ENCODE data around the gene SPSB3. TPM values are rescaled to one million over a fixed set of nuclear protein-coding genes. Genes with fewer than 3 reads are reported as not detected.

Gene SPSB3
- total and polyA plus RNA-seq, 2 of the 4 experiments (the other 2 are of a cell fraction) = 9.1 to 30.8 TPM

DNA sequence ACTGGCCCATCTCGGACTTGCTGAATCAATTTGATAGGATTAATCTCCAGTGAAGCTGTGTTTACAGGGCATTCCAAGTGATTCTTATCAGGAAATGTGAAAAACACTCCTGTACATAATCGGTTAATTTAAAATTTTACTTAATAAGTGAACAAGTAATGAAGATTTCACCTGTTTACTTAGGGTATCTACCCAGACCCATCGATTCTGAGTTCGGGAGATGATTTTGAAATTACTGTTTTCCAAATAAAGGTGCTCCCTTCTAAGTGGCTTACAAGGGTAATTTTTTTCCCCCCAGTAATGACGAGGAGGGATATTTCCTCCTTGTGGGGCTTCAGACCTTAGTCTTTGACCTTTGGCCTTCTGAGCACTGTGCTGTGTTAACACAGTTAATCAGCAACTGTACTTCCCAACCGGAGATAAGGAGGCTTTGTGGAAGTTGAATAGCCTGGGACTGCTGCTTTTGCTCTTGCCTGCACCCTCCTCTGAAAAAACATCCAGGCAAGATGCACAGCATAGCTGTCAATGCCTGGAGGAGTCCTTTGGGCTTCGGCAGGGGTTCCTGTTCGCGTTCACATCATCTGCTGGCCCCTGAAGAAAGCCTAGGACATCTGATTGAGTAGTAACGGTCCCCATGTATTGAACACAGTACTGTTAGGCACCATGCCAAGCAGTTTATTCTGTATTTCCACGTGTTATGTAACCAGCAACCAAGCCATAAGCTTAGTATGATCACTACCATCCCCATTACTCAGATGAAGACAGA lies 46.5 kb upstream of the SPSB3 start (continued):
- TF ChIP-seq RAD21 (IDR thresholded peaks at IDR 0.05; ENCODE audit: low read length) = no peak

DNA sequence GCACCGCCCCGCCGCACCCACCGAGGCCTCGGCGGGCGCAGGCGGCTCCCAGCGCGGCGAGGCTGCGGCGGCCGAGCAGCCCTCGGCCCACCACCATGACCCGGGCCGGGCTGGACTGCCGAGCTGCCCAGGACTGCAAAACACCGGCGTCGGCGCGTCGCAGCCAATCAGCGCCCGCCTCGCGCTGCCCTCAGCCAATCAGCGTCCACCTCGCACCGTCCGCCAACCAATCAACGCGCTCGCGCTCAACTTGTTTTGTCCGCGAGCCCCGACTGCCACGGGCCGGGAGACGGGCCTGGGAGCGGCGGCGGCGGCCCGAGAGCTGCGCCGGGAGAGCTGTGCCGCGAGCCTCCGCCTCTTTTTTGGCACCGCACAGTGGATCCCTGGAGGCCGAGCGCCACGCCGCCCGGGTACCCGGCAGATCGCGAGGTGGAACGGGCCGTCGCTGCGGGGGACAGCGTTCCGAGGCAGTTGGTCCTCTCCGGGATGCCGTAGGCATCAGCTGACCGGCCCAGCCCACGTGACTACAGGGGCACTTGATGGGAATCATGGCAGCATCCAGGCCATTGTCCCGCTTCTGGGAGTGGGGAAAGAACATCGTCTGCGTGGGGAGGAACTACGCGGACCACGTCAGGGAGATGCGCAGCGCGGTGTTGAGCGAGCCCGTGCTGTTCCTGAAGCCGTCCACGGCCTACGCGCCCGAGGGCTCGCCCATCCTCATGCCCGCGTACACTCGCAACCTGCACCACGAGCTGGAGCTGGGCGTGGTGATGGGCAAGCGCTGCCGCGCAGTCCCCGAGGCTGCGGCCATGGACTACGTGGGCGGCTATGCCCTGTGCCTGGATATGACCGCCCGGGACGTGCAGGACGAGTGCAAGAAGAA lies 44.6 kb upstream of the SPSB3 start, which contains the start of the genes FAHD1 and HAGH:
Gene FAHD1 (plus strand): TSS at position 516 of the 883 bp plus-strand sequence. CDS start 33 bp downstream, at position 549.
Gene HAGH (minus strand): TSS at position 135 of the 883 bp plus-strand sequence. CDS start 38 bp downstream, at position 97.
- intact Hi-C loops (cut with micrococcal nuclease) = loop anchor here (5.0 kb wide), 1 partner anchor 45 kb away; the partner anchor contains the start of genes NUBP2 and SPSB3
- peaks cover 6% of the 10 kb centered on the region; the same call in 1 of the 2 replicates for H3K4me1 ChIP-seq (ENCODE audit: control insufficient read depth, insufficient read depth, low read length)
- no TSS peak for BruUV-seq (replicated peaks)
- H3K27ac ChIP-seq (ENCODE audit: insufficient read depth, low read length) = peak within 1 kb of the TSS; percentile 58
- H3K4me2 ChIP-seq (ENCODE audit: low read depth, low read length) = peak within 1 kb of the TSS; percentile 97
- peak within 1 kb of the TSS; percentile 80 for H3K14ac ChIP-seq (replicated peaks; ENCODE audit: low read depth, low read length)
- DNase-seq (peak; percentile 94), ATAC-seq (ENCODE audit: low read depth) (peak; percentile 93)
- peaks cover 18% of the 10 kb centered on the region; the same call in 1 of the 2 replicates for H4K20me1 ChIP-seq (ENCODE audit: insufficient read depth, low read length)
- peaks cover 6% of the 10 kb centered on the region for H3K9me1 ChIP-seq (ENCODE audit: insufficient read depth, low read length)
- H3K9ac ChIP-seq (ENCODE audit: low read depth, low read length) = peak within 1 kb of the TSS; percentile 76
- peaks cover 18 to 63% of the 10 kb centered on the region in 2 experiments for H3K79me1 ChIP-seq (ENCODE audit: low read depth in 1 of 2, low read length in 2 of 2)
- H2BK15ac ChIP-seq (ENCODE audit: low read depth, low read length) = no peak within 1 kb of the TSS
- peak within 1 kb of the TSS; percentile 89 for H4K5ac ChIP-seq (ENCODE audit: low read depth, low read length)
- H4K91ac ChIP-seq (ENCODE audit: insufficient read depth, low read depth, low read length) = peak within 1 kb of the TSS; percentile 59; the same call in 1 of the 2 replicates
- peak within 1 kb of the TSS; percentile 68; the same call in 1 of the 2 replicates for H2BK120ac ChIP-seq (ENCODE audit: low read depth, low read length)
- no peak within 1 kb of the TSS for H2BK20ac ChIP-seq (ENCODE audit: low read depth, low read length)
- peak within 1 kb of the TSS; percentile 74 for H2BK5ac ChIP-seq (ENCODE audit: low read depth, low read length, poor library complexity, severe bottlenecking)
- no peak within 1 kb of the TSS for H3K18ac ChIP-seq (ENCODE audit: low read depth, low read length)
- peak within 1 kb of the TSS; percentile 41 to 100 for H4K8ac ChIP-seq (ENCODE audit: low read depth in 2 of 2, low read length in 2 of 2)
- H2AK9ac ChIP-seq (replicated peaks; ENCODE audit: low read depth, low read length, poor library complexity) = peak within 1 kb of the TSS; percentile 99
- ChIA-PET POLR2A (ENCODE audit: unreplicated experiment) (interaction anchor here (0.5 kb wide), 1 partner anchor 144 kb away, joined by 4 read pairs; no protein-coding TSS in a partner anchor), CTCF (interaction anchor here (0.6 to 1.1 kb wide), 2 partner anchors 102 to 117 kb away, joined by 3 to 5 read pairs; no protein-coding TSS in a partner anchor)
- peak within 1 kb of the TSS; percentile 76 for H3K23ac ChIP-seq (ENCODE audit: low read depth, low read length)
- H3K9me3 ChIP-seq (ENCODE audit: control insufficient read depth, insufficient read depth, low read length) = no peaks in the 10 kb centered on the region
- in situ Hi-C loops (cut with MboI; ENCODE audit: low sequenced_read_pairs) = no loop called here
- H3K4me3 ChIP-seq (ENCODE audit: insufficient read depth, low read depth, low read length) = peak within 1 kb of the TSS; percentile 73
- peaks cover 6% of the 10 kb centered on the region for H3K36me3 ChIP-seq (ENCODE audit: control insufficient read depth, insufficient read depth, low read length)
- peak within 1 kb of the TSS; percentile 100 for H2AFZ ChIP-seq (replicated peaks; ENCODE audit: low read length, poor library complexity)
- peak within 1 kb of the TSS; percentile 98 for H3K4ac ChIP-seq (ENCODE audit: low read depth, low read length)
- H3K56ac ChIP-seq (ENCODE audit: extremely low read depth, insufficient read depth, low read length) = peak within 1 kb of the TSS; percentile 48
- WGBS, 2 experiments (ENCODE audit: extremely low coverage in 2 of 2, insufficient read length in 1 of 2) = 1% methylated on average over 59 of the region's 104 CpGs; no CpG with 5 or more reads in 1 of the 2 experiments
- H2AK5ac ChIP-seq (ENCODE audit: low read depth, low read length) = peak within 1 kb of the TSS; percentile 88
- no peaks in the 10 kb centered on the region for H3K27me3 ChIP-seq (ENCODE audit: control insufficient read depth, insufficient read depth, low read length)
- dilution Hi-C loops (cut with HindIII; ENCODE audit: low sequenced_read_pairs, unreplicated experiment) = no loop called here
- TF ChIP-seq NFE2L2 (IDR thresholded peaks at IDR 0.05; ENCODE audit: low read depth, low read length) = no peak
- TF ChIP-seq, protein P1, sequence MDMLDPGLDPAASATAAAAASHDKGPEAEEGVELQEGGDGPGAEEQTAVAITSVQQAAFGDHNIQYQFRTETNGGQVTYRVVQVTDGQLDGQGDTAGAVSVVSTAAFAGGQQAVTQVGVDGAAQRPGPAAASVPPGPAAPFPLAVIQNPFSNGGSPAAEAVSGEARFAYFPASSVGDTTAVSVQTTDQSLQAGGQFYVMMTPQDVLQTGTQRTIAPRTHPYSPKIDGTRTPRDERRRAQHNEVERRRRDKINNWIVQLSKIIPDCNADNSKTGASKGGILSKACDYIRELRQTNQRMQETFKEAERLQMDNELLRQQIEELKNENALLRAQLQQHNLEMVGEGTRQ (IDR thresholded peaks at IDR 0.05; ENCODE audit: low read depth, low read length) = peak; percentile 99
- no peak for TF ChIP-seq MAFK (IDR thresholded peaks at IDR 0.05; ENCODE audit: low read depth, low read length)
- no peak for TF ChIP-seq SMC3 (IDR thresholded peaks at IDR 0.05; ENCODE audit: low read depth, low read length)
- TF ChIP-seq CEBPB (IDR thresholded peaks at IDR 0.05; ENCODE audit: low read depth, low read length) = no peak
- TF ChIP-seq MAZ (IDR thresholded peaks at IDR 0.05; ENCODE audit: borderline replicate concordance, low read depth, low read length) = peak; percentile 63; the same call in 1 of the 2 replicates
- TF ChIP-seq, protein P2, sequence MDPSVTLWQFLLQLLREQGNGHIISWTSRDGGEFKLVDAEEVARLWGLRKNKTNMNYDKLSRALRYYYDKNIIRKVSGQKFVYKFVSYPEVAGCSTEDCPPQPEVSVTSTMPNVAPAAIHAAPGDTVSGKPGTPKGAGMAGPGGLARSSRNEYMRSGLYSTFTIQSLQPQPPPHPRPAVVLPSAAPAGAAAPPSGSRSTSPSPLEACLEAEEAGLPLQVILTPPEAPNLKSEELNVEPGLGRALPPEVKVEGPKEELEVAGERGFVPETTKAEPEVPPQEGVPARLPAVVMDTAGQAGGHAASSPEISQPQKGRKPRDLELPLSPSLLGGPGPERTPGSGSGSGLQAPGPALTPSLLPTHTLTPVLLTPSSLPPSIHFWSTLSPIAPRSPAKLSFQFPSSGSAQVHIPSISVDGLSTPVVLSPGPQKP (IDR thresholded peaks at IDR 0.05; ENCODE audit: borderline replicate concordance, low read depth, low read length) = no peak
- peak; percentile 12 for TF ChIP-seq RCOR1 (IDR thresholded peaks at IDR 0.05; ENCODE audit: insufficient replicate concordance, low read length)

Data from IMR-90 (cell line).